IMR-90 (cell line): ENCODE results near the gene KCNQ1.

ENCODE experiments used
- BHLHE40 ChIP-seq: fragments of 150-350 bp; IDR thresholded peaks from 2 replicates; pipeline ENCODE4 v1.6.1; 2016; ENCODE audit warnings: mild to moderate bottlenecking, low read depth, low read length
- CEBPB ChIP-seq: IDR thresholded peaks from 2 replicates; pipeline ENCODE4 v1.6.1; 2012; ENCODE audit warnings: low read depth, low read length, improper control_type of control experiment
- CHD1 ChIP-seq: IDR thresholded peaks from 2 replicates; pipeline ENCODE4 v1.6.1; 2012; ENCODE audit warnings: low read depth, low read length, improper control_type of control experiment
- MAFK ChIP-seq: IDR thresholded peaks from 2 replicates; pipeline ENCODE4 v1.6.1; 2012; ENCODE audit warnings: low read depth, low read length, improper control_type of control experiment
- MAZ ChIP-seq: IDR thresholded peaks from 2 replicates; pipeline ENCODE4 v1.6.1; 2012; ENCODE audit warnings: low read depth, mild to moderate bottlenecking, low read length, improper control_type of control experiment, moderate library complexity, borderline replicate concordance
- MXI1 ChIP-seq: IDR thresholded peaks from 2 replicates; pipeline ENCODE4 v1.6.1; 2012; ENCODE audit warnings: low read depth, mild to moderate bottlenecking, low read length, moderate library complexity, borderline replicate concordance
- NFE2L2 ChIP-seq: fragments of 150-350 bp; IDR thresholded peaks from 2 replicates; pipeline ENCODE4 v1.6.1; 2016; ENCODE audit warnings: low read depth, mild to moderate bottlenecking, low read length
- POLR2A ChIP-seq: IDR thresholded peaks from 2 replicates; pipeline ENCODE4 v1.6.1; 2012; ENCODE audit warnings: mild to moderate bottlenecking, low read depth, low read length
- RCOR1 ChIP-seq: IDR thresholded peaks from 2 replicates; pipeline ENCODE4 v1.6.1; 2012; ENCODE audit warnings: mild to moderate bottlenecking, low read length, improper control_type of control experiment; ENCODE audit not compliant: insufficient replicate concordance
- RFX5 ChIP-seq: IDR thresholded peaks from 2 replicates; pipeline ENCODE4 v1.8.0; 2012; ENCODE audit warnings: low read depth, mild to moderate bottlenecking, low read length, moderate library complexity
- SMC3 ChIP-seq: fragments of 150-350 bp; IDR thresholded peaks from 2 replicates; pipeline ENCODE4 v1.6.1; 2016; ENCODE audit warnings: low read depth, mild to moderate bottlenecking, antibody characterized with exemption, low read length, moderate library complexity
- TF ChIP-seq, protein P1 (sequence below): conservative IDR thresholded peaks from 2 replicates; pipeline ENCODE4 v1.5.1; 2012; ENCODE audit warnings: mild to moderate bottlenecking, low read depth, low read length, improper control_type of control experiment
- TF ChIP-seq, protein P2 (sequence below): fragments of 150-350 bp; IDR thresholded peaks from 2 replicates; pipeline ENCODE4 v1.6.1; 2016; ENCODE audit warnings: low read depth, mild to moderate bottlenecking, low read length, moderate library complexity, borderline replicate concordance
- TF ChIP-seq, protein P3 (sequence below): fragments of 150-350 bp; IDR thresholded peaks from 2 replicates; pipeline ENCODE4 v1.6.1; 2017; ENCODE audit warnings: mild to moderate bottlenecking, antibody characterized with exemption, low read length, low read depth

DNA sequence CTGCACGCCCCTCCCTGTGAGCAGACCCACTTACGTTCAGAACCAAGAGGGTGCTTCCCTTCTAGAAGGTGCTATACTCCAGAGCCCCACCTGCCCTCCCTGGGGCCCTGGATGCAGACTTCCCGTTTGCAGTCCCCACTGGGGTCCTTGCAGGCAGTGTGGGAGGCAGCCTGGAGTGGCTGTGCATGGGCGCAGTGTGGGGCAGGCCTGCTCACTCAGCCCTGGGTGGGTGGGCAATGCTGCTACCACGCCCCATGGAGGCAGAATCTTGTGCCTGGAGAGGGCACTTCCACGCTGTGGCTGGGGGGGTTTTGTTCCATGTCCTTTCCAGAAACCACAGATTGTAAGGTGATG, 138.8 kb downstream of the KCNQ1 start:
- TF ChIP-seq, protein P1, sequence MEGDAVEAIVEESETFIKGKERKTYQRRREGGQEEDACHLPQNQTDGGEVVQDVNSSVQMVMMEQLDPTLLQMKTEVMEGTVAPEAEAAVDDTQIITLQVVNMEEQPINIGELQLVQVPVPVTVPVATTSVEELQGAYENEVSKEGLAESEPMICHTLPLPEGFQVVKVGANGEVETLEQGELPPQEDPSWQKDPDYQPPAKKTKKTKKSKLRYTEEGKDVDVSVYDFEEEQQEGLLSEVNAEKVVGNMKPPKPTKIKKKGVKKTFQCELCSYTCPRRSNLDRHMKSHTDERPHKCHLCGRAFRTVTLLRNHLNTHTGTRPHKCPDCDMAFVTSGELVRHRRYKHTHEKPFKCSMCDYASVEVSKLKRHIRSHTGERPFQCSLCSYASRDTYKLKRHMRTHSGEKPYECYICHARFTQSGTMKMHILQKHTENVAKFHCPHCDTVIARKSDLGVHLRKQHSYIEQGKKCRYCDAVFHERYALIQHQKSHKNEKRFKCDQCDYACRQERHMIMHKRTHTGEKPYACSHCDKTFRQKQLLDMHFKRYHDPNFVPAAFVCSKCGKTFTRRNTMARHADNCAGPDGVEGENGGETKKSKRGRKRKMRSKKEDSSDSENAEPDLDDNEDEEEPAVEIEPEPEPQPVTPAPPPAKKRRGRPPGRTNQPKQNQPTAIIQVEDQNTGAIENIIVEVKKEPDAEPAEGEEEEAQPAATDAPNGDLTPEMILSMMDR, result no peak
- TF ChIP-seq POLR2A, result no peak
- TF ChIP-seq RFX5, result no peak
- no peak for TF ChIP-seq MAFK
- no peak for TF ChIP-seq NFE2L2
- TF ChIP-seq, protein P2, sequence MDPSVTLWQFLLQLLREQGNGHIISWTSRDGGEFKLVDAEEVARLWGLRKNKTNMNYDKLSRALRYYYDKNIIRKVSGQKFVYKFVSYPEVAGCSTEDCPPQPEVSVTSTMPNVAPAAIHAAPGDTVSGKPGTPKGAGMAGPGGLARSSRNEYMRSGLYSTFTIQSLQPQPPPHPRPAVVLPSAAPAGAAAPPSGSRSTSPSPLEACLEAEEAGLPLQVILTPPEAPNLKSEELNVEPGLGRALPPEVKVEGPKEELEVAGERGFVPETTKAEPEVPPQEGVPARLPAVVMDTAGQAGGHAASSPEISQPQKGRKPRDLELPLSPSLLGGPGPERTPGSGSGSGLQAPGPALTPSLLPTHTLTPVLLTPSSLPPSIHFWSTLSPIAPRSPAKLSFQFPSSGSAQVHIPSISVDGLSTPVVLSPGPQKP, result no peak
- TF ChIP-seq, protein P3, sequence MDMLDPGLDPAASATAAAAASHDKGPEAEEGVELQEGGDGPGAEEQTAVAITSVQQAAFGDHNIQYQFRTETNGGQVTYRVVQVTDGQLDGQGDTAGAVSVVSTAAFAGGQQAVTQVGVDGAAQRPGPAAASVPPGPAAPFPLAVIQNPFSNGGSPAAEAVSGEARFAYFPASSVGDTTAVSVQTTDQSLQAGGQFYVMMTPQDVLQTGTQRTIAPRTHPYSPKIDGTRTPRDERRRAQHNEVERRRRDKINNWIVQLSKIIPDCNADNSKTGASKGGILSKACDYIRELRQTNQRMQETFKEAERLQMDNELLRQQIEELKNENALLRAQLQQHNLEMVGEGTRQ, result no peak
- TF ChIP-seq BHLHE40, result no peak
- no peak for TF ChIP-seq SMC3
- TF ChIP-seq CEBPB, result no peak
- TF ChIP-seq CHD1, result no peak
- TF ChIP-seq MAZ, result no peak
- TF ChIP-seq MXI1, result no peak
- TF ChIP-seq RCOR1, result no peak
